NCI-H748 (cell line): ENCODE data around the gene ELP4.
"Not testable (repeated sequence)": the region's sequence is repeated elsewhere in the genome, so short reads cannot be mapped to it uniquely, and the experiment has no call there.

Experiments
- DNase-seq: peaks from one replicate; lab custom pipeline; 2025; ENCODE audit not compliant: unreplicated experiment; lab: John Stamatoyannopoulos, UW

Gene ELP4

GRCh38 chr11:31643857-31644256 is 134.3 kb downstream of the ELP4 start:
- no peak for DNase-seq

- DNase-seq = no peak
Observed at GRCh38 chr11:31645747-31646146, 136.2 kb downstream of the ELP4 start.

- DNase-seq = no peak
Observed at GRCh38 chr11:31646216-31646615, 136.6 kb downstream of the ELP4 start.

GRCh38 chr11:31649129-31649966 is 139.8 kb downstream of the ELP4 start:
- DNase-seq = no peak

GRCh38 chr11:31651208-31651607 is 141.6 kb downstream of the ELP4 start:
- no peak for DNase-seq

- DNase-seq = no peak
Observed at GRCh38 chr11:31651822-31652221, 142.3 kb downstream of the ELP4 start.

GRCh38 chr11:31652528-31652927 is 143.0 kb downstream of the ELP4 start:
- no peak for DNase-seq

- DNase-seq = no peak
Observed at GRCh38 chr11:31655483-31655882, 145.9 kb downstream of the ELP4 start.

GRCh38 chr11:31656051-31656450 is 146.5 kb downstream of the ELP4 start:
- no peak for DNase-seq

- no peak for DNase-seq
Observed at GRCh38 chr11:31657091-31657490, 147.5 kb downstream of the ELP4 start.

GRCh38 chr11:31664129-31664528 is 154.6 kb downstream of the ELP4 start:
- DNase-seq = no peak

- no peak for DNase-seq
Observed at GRCh38 chr11:31664954-31665353, 155.4 kb downstream of the ELP4 start.

- DNase-seq = no peak
Observed at GRCh38 chr11:31671681-31672080, 162.1 kb downstream of the ELP4 start.

GRCh38 chr11:31673108-31673507 is 163.5 kb downstream of the ELP4 start:
- DNase-seq = not testable (repeated sequence)

- DNase-seq = no peak
Observed at GRCh38 chr11:31676280-31676982, 166.9 kb downstream of the ELP4 start.

- no peak for DNase-seq
Observed at GRCh38 chr11:31680770-31681169, 171.2 kb downstream of the ELP4 start.

GRCh38 chr11:31687256-31687655 is 177.7 kb downstream of the ELP4 start:
- DNase-seq = no peak

- DNase-seq = no peak
Observed at GRCh38 chr11:31687861-31688260, 178.3 kb downstream of the ELP4 start.

- DNase-seq = no peak
Observed at GRCh38 chr11:31689559-31689958, 180.0 kb downstream of the ELP4 start.

GRCh38 chr11:31690041-31690440 is 180.5 kb downstream of the ELP4 start:
- no peak for DNase-seq

GRCh38 chr11:31690516-31690915 is 180.9 kb downstream of the ELP4 start:
- DNase-seq = no peak

GRCh38 chr11:31692466-31692865 is 182.9 kb downstream of the ELP4 start:
- no peak for DNase-seq
